Natural killer cell (primary cell): ENCODE measurements around the gene SRP68. TPM values are rescaled to one million over a fixed set of nuclear protein-coding genes. Genes with fewer than 3 reads are reported as not detected.
A peak's percentile ranks its signal among the peaks of the same experiment; 100 is the strongest.

Source experiments
- ATAC-seq, 3 donors: fragments of 150-1000 bp in 2 of 3; fragments of 200-7000 bp in 1 of 3; cut with Tn5 transposase; 1 replicate in 1 of 3; 2 replicates in 2 of 3; pipeline ENCODE4 v1.10.0; 2021; ENCODE audit warnings: mild to moderate bottlenecking in 2 of 3, moderate library complexity in 2 of 3
- DNase-seq, 2 donors: peaks; one replicate each; pipeline versions ENCODE4 v3.0.0 to v3.0.0-alpha.2; 2013 to 2021; ENCODE audit warnings: mixed read lengths in 1 of 2
- H3K27ac ChIP-seq: one replicate; pipeline ENCODE4 v1.5.1; 2013; ENCODE audit warnings: mild to moderate bottlenecking, low read length
- H3K27me3 ChIP-seq: one replicate; pipeline ENCODE4 v1.6.1; 2013; ENCODE audit warnings: low read length; ENCODE audit not compliant: control insufficient read depth, insufficient read depth
- H3K36me3 ChIP-seq: one replicate; pipeline ENCODE4 v1.6.1; 2013; ENCODE audit warnings: low read length; ENCODE audit not compliant: control insufficient read depth, insufficient read depth
- H3K4me1 ChIP-seq: one replicate; pipeline ENCODE4 v1.6.1; 2013; ENCODE audit warnings: low read length; ENCODE audit not compliant: control insufficient read depth, insufficient read depth
- H3K4me3 ChIP-seq: one replicate; pipeline ENCODE4 v1.5.1; 2013; ENCODE audit warnings: low read length
- H3K9me3 ChIP-seq: one replicate; pipeline ENCODE4 v1.6.1; 2013; ENCODE audit warnings: low read length; ENCODE audit not compliant: control insufficient read depth, insufficient read depth
- H3K27ac Mint-ChIP-seq, 2 donors: one replicate each; pipeline ENCODE4 v1.8.0; 2022; ENCODE audit warnings: mild to moderate bottlenecking in 2 of 2, mixed read lengths in 2 of 2, moderate library complexity in 1 of 2
- H3K27me3 Mint-ChIP-seq, 2 donors: one replicate each; pipeline ENCODE4 v1.8.0; 2022; ENCODE audit warnings: low read depth in 2 of 2, mixed read lengths in 2 of 2
- H3K36me3 Mint-ChIP-seq: one replicate; pipeline ENCODE4 v1.8.0; 2022; ENCODE audit warnings: mixed read lengths
- H3K4me1 Mint-ChIP-seq, 2 donors: one replicate each; pipeline ENCODE4 v1.8.0; 2022; ENCODE audit warnings: mixed read lengths in 2 of 2
- H3K4me3 Mint-ChIP-seq: one replicate; pipeline ENCODE4 v1.8.0; 2022; ENCODE audit warnings: mild to moderate bottlenecking, moderate library complexity, mixed read lengths
- H3K9me3 Mint-ChIP-seq, 2 donors: one replicate each; pipeline ENCODE4 v1.8.0; 2022; ENCODE audit warnings: mixed read lengths in 2 of 2
- WGBS: methylation state at CpG from one replicate; pipeline ENCODE4 v1.1.7; 2013; ENCODE audit warnings: missing lambda C conversion rate; ENCODE audit not compliant: insufficient coverage; 5-methylcytosine and 5-hydroxymethylcytosine counted together
- intact Hi-C: fragments of 100-400 bp; cut with micrococcal nuclease; formaldehyde crosslinking; loops from one replicate; pipeline ENCODE4 v1.14.2; 2022
- total RNA-seq, 4 donors: library from RNA; stranded (reverse); fragments of 120-200 nt in 1 of 4; gene quantifications; one replicate each; pipeline versions ENCODE4 v1.2.3 to v1.2.4, GENCODE V29; 2013 to 2022
- TF ChIP-seq, protein P1 (sequence below): fragments of 200-600 bp; IDR thresholded peaks from one replicate; pipeline ENCODE4 v1.8.0; 2022; ENCODE audit warnings: antibody characterized with exemption

Gene SRP68
- total RNA-seq, 3 donors from 2014 or later (not counting 1 experiment from before 2014, with no cell fraction given), result 57.8 to 74.4 (median 70.7) TPM

GRCh38 chr17:76009969-76010661 is 62.2 kb downstream of the SRP68 start:
- Mint-ChIP-seq H3K36me3 (no peaks in the 10 kb centered on the region), H3K4me3 (no peak overlapping the region), H3K4me1 (peaks cover 0 to 7% of the 10 kb centered on the region in 2 donors), H3K27ac (no peak overlapping the region), H3K27me3 (no peaks in the 10 kb centered on the region), H3K9me3 (no peaks in the 10 kb centered on the region)
- 79% methylated on average over 21 of the region's 21 CpGs for WGBS
- TF ChIP-seq, protein P1, sequence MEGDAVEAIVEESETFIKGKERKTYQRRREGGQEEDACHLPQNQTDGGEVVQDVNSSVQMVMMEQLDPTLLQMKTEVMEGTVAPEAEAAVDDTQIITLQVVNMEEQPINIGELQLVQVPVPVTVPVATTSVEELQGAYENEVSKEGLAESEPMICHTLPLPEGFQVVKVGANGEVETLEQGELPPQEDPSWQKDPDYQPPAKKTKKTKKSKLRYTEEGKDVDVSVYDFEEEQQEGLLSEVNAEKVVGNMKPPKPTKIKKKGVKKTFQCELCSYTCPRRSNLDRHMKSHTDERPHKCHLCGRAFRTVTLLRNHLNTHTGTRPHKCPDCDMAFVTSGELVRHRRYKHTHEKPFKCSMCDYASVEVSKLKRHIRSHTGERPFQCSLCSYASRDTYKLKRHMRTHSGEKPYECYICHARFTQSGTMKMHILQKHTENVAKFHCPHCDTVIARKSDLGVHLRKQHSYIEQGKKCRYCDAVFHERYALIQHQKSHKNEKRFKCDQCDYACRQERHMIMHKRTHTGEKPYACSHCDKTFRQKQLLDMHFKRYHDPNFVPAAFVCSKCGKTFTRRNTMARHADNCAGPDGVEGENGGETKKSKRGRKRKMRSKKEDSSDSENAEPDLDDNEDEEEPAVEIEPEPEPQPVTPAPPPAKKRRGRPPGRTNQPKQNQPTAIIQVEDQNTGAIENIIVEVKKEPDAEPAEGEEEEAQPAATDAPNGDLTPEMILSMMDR, result no peak
- ATAC-seq (no peak), DNase-seq (no peak)
- intact Hi-C loops, result no loop called here
- Histone ChIP-seq H3K9me3 (no peaks in the 10 kb centered on the region), H3K27ac (no peak overlapping the region), H3K4me3 (no peak overlapping the region), H3K27me3 (no peaks in the 10 kb centered on the region), H3K4me1 (peaks cover 8% of the 10 kb centered on the region), H3K36me3 (no peaks in the 10 kb centered on the region)

GRCh38 chr17:76009447-76009846 is 62.9 kb downstream of the SRP68 start:
- H3K4me1 Mint-ChIP-seq, result peaks cover 0 to 7% of the 10 kb centered on the region in 2 donors
- Histone ChIP-seq H3K9me3 (no peaks in the 10 kb centered on the region), H3K27me3 (no peaks in the 10 kb centered on the region), H3K36me3 (no peaks in the 10 kb centered on the region), H3K27ac (no peak overlapping the region), H3K4me3 (no peak overlapping the region), H3K4me1 (peaks cover 6% of the 10 kb centered on the region)
- H3K4me3 Mint-ChIP-seq, result no peak overlapping the region
- TF ChIP-seq, protein P1, result no peak
- ATAC-seq (no peak), DNase-seq (no peak)
- WGBS, result 94% methylated on average over 20 of the region's 20 CpGs
- no peaks in the 10 kb centered on the region for H3K9me3 Mint-ChIP-seq
- intact Hi-C loops, result no loop called here
- no peaks in the 10 kb centered on the region for H3K36me3 Mint-ChIP-seq
- no peaks in the 10 kb centered on the region for H3K27me3 Mint-ChIP-seq
- H3K27ac Mint-ChIP-seq, result peak overlapping the region in 1 of 2 donors; percentile 32

DNA sequence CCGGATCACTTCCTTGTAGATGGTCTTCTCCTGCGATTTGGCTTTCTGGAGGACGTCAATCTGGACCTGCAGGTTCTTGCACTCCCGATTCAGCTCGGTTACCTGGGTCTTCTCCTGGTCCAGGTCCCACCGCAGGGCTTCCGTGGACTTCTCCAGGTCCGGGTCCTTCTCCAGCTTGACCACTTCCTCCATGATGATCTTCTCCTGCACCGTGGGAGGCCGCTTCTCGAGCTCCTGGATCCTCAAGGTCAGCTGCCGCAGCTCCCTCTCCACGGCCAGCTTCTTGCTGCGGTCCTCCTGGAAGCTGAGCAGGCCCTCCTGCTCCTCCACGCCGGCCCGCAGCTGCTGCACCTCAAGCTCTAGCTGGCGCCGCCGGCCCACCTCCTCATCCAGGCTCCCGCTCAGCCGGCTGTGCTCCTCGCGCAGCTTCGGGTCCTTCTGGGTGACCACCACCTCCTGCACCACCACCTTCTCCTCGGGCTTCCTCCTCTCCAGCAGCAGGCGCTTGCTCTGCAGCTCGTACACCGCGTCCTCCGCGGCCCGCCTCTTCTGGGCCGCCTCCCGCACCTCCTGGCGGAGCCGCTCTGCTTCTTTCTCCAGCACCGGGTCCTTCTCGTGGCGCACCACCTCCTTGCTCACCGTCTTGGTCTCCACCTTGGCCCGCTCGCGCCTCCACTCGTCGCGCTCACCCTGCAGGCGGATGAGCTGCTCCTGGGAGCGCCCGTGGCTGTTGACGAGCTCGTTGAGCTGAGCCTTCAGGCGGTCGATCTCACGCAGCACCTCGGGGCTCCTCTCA is 63.5 kb downstream of the SRP68 start:
- intact Hi-C loops, result no loop called here
- H3K9me3 Mint-ChIP-seq, result no peaks in the 10 kb centered on the region
- H3K27ac Mint-ChIP-seq, result peak overlapping the region in 1 of 2 donors; percentile 32
- no peak overlapping the region for H3K4me3 ChIP-seq
- H3K27me3 Mint-ChIP-seq, result no peaks in the 10 kb centered on the region
- no peaks in the 10 kb centered on the region for H3K27me3 ChIP-seq
- H3K4me1 ChIP-seq, result peaks cover under 1% of the 10 kb centered on the region
- H3K9me3 ChIP-seq, result no peaks in the 10 kb centered on the region
- TF ChIP-seq, protein P1, result no peak
- no peaks in the 10 kb centered on the region for H3K36me3 ChIP-seq
- DNase-seq, result no peak
- WGBS, result 93% methylated on average over 56 of the region's 56 CpGs
- H3K4me3 Mint-ChIP-seq, result no peak overlapping the region
- ATAC-seq, result no peak
- H3K27ac ChIP-seq, result no peak overlapping the region
- H3K36me3 Mint-ChIP-seq, result no peaks in the 10 kb centered on the region
- H3K4me1 Mint-ChIP-seq, result peaks cover 0 to 2% of the 10 kb centered on the region in 2 donors
